Nephron (organoid): ENCODE results near the gene DNAH3.
"Not testable (repeated sequence)": the region's sequence is repeated elsewhere in the genome, so short reads cannot be mapped to it uniquely, and the experiment has no call there.

Experiments used
- H3K27ac Mint-ChIP-seq, 3 experiments: 2 replicates each; pipeline ENCODE4 v1.8.0; 2020; ENCODE audit warnings: mixed read lengths in 3 of 3, mild to moderate bottlenecking in 2 of 3, moderate library complexity in 1 of 3
- H3K27me3 Mint-ChIP-seq: 2 replicates; pipeline ENCODE4 v1.8.0; 2021; ENCODE audit warnings: low read depth, mild to moderate bottlenecking, moderate library complexity, mixed read lengths
- H3K36me3 Mint-ChIP-seq: 2 replicates; pipeline ENCODE4 v1.8.0; 2020; ENCODE audit warnings: low read depth, mixed read lengths
- H3K4me1 Mint-ChIP-seq: 2 replicates; pipeline ENCODE4 v1.8.0; 2020; ENCODE audit warnings: mixed read lengths
- H3K4me3 Mint-ChIP-seq, 3 experiments: 2 replicates each; pipeline ENCODE4 v1.8.0; 2020; ENCODE audit warnings: mild to moderate bottlenecking in 3 of 3, mixed read lengths in 3 of 3, moderate library complexity in 2 of 3
- H3K9me3 Mint-ChIP-seq: 2 replicates; pipeline ENCODE4 v1.8.0; 2020; ENCODE audit warnings: mixed read lengths
- CTCF ChIP-seq, 3 experiments: fragments of 200-600 bp; sonication (generic); IDR thresholded peaks; one replicate each; pipeline ENCODE4 v1.5.0; 2021; ENCODE audit warnings: antibody characterized with exemption in 3 of 3; ENCODE audit not compliant: unreplicated experiment in 3 of 3

The DNAH3 gene

GRCh38 chr16:20937736-20938135 is 212.9 kb downstream of the DNAH3 start:
- TF ChIP-seq CTCF (IDR thresholded peaks at IDR 0.05; ENCODE audit: unreplicated experiment in 3 of 3): no peak
- Mint-ChIP-seq H3K4me1 (no peaks in the 10 kb centered on the region), H3K36me3 (no peaks in the 10 kb centered on the region), H3K9me3 (no peaks in the 10 kb centered on the region), H3K27ac (no peak overlapping the region), H3K4me3 (no peak overlapping the region), H3K27me3 (no peaks in the 10 kb centered on the region)

DNA sequence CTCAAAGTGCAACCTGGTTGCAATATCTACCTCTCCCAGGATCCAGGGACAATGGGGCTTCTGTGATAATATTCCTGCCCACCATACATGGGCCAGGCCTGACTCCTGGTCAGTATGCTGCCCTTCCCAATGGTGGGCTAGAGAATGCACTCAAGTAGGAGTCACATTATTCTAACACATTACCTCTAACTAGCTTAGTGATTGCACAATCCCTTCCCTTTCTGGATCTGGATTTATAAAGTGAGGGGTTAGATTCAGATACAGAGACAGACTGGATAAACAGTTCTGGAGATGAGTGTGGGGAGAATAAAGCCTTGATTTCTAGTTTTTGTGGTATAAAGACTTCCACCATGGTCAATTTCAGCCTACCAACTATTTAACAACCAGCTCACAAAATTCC is 217.1 kb downstream of the DNAH3 start:
- peaks cover 6% of the 10 kb centered on the region for H3K4me1 Mint-ChIP-seq
- H3K36me3 Mint-ChIP-seq: no peaks in the 10 kb centered on the region
- no peak overlapping the region for H3K27ac Mint-ChIP-seq
- H3K9me3 Mint-ChIP-seq: no peaks in the 10 kb centered on the region
- no peak overlapping the region for H3K4me3 Mint-ChIP-seq
- H3K27me3 Mint-ChIP-seq: peaks cover 3% of the 10 kb centered on the region
- no peak for TF ChIP-seq CTCF (IDR thresholded peaks at IDR 0.05; ENCODE audit: unreplicated experiment in 3 of 3)

GRCh38 chr16:20931066-20931600 is 219.5 kb downstream of the DNAH3 start:
- no peak overlapping the region for H3K4me3 Mint-ChIP-seq
- no peak for TF ChIP-seq CTCF (IDR thresholded peaks at IDR 0.05; ENCODE audit: unreplicated experiment in 3 of 3)
- H3K27ac Mint-ChIP-seq: no peak overlapping the region
- no peaks in the 10 kb centered on the region for H3K9me3 Mint-ChIP-seq
- H3K36me3 Mint-ChIP-seq: no peaks in the 10 kb centered on the region
- peaks cover 6% of the 10 kb centered on the region for H3K4me1 Mint-ChIP-seq
- H3K27me3 Mint-ChIP-seq: peaks cover 3% of the 10 kb centered on the region

DNA sequence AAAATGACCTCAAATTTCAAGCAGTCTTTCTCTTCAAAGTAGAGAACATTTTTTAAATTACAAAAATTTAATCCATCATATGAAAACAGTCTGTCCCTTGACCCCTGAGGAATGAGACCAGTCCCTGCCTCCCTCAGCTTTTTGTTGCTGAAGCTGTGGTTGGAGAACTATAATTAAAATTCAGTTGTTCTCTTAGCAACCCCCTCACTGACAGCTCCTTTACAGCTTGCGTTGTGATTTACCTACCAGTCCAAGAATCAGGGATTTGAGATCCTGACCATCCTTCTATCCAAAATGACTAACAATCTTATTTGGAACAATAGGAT is 220.3 kb downstream of the DNAH3 start:
- Mint-ChIP-seq H3K27me3 (peaks cover 3% of the 10 kb centered on the region), H3K9me3 (no peaks in the 10 kb centered on the region), H3K4me3 (no peak overlapping the region), H3K4me1 (peaks cover 6% of the 10 kb centered on the region), H3K27ac (peak overlapping the region in 1 of 3 experiments; percentile 72), H3K36me3 (peaks cover 6% of the 10 kb centered on the region)
- no peak for TF ChIP-seq CTCF (IDR thresholded peaks at IDR 0.05; ENCODE audit: unreplicated experiment in 3 of 3)

DNA sequence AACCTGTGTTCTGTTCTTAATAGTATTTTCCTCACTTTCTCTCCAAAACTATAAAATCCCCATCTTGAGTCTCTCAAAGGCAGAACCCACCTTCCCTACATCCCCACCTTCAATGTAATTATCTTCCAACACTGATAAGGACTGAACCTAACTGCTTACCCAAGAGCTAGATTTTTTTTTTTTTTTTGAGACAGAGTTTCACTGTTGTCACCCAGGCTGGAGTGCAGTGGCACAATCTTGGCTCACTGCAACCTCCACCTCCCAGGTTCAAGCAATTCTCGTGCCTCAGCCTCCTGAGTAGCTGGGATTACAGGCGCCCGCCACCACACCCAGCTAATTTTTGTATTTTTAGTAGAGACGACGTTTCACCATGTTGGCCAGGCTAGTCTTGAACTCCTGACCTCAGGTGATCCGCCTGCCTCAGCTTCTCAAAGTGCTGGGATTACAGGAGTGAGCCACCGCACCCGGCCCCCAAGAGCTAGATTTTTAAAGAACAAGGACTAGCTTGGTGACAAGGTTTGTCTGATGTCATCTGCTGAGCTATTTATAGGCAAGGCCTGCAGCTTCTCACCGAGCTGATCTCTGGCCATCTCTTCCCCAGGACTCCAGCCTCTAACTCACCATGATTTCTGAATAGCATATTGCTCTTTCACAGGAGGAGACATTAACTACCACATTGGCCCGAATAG is 220.8 kb downstream of the DNAH3 start:
- peak overlapping the region in 1 of 3 experiments; percentile 72 for H3K27ac Mint-ChIP-seq
- H3K36me3 Mint-ChIP-seq, H3K27me3 Mint-ChIP-seq, H3K4me3 Mint-ChIP-seq, H3K9me3 Mint-ChIP-seq, H3K4me1 Mint-ChIP-seq: not testable (repeated sequence)

DNA sequence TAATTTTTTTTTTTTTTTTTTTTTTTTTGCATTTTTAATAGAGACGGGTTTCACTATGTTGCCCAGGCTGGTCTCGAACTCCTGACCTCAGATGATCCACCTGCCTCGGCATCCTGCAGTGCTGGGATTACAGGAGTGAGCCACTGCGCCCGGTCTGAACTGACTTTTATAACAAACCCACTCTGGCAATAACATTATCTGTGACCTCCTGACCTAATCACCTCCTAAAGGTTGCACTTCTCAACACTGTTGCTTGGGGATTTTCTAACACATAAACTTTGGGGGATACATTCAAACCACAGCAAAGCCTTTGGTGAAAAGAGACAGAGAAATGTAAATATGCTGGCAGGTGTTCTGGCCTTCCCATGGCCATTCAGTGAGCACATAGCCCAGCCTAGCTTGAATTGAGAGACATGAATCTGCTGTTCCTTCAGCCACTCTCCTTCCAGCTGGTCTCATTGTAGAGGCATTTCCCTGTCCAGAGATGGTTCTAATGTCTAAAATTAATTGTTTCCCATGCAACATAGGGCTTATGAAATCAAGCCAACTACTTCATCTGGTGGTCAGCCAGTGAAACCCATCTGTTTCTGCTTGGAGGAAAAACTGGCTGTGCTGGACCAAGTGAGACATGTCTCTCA is 221.8 kb downstream of the DNAH3 start:
- peaks cover 10% of the 10 kb centered on the region for H3K36me3 Mint-ChIP-seq
- H3K4me1 Mint-ChIP-seq: peaks cover 6% of the 10 kb centered on the region
- H3K27ac Mint-ChIP-seq: no peak overlapping the region
- no peak overlapping the region for H3K4me3 Mint-ChIP-seq
- TF ChIP-seq CTCF (IDR thresholded peaks at IDR 0.05; ENCODE audit: unreplicated experiment in 3 of 3): no peak
- H3K9me3 Mint-ChIP-seq: no peaks in the 10 kb centered on the region
- H3K27me3 Mint-ChIP-seq: peaks cover 3% of the 10 kb centered on the region
